Transverse colon (tissue), 4 donors: ENCODE measurements around the gene CHSY3. TPM values are rescaled to one million over a fixed set of nuclear protein-coding genes. Genes with fewer than 3 reads are reported as not detected.

Source experiments
- DNase-seq: peaks from one replicate; pipeline ENCODE4 v3.0.0-alpha.2; 2019
- H3K27ac ChIP-seq, 4 donors: fragments of 200-600 bp; sonication (generic); 2 replicates each; pipeline ENCODE4 v1.5.1; 2016 to 2018; ENCODE audit warnings: inconsistent platforms in 4 of 4
- H3K27me3 ChIP-seq: fragments of 200-600 bp; sonication (generic); 2 replicates; pipeline ENCODE4 v1.5.1; 2017; ENCODE audit warnings: inconsistent platforms
- H3K36me3 ChIP-seq, 4 donors: fragments of 200-600 bp; sonication (generic); 2 replicates each; pipeline ENCODE4 v1.5.1; 2017 to 2019; ENCODE audit warnings: inconsistent platforms in 4 of 4
- H3K4me1 ChIP-seq, 4 donors: fragments of 200-600 bp; sonication (generic); 2 replicates each; pipeline ENCODE4 v1.5.1; 2017 to 2020; ENCODE audit warnings: inconsistent platforms in 4 of 4
- H3K4me3 ChIP-seq, 4 donors: fragments of 200-600 bp; sonication (generic); 1 replicate in 1 of 4; 2 replicates in 3 of 4; pipeline versions ENCODE4 v1.5.1 to v1.6.1; 2017 to 2019; ENCODE audit warnings: inconsistent platforms in 4 of 4
- H3K9me3 ChIP-seq, 2 donors: fragments of 200-600 bp; sonication (generic); 2 replicates each; pipeline ENCODE4 v1.5.1; 2017 to 2019; ENCODE audit warnings: inconsistent platforms in 2 of 2
- CTCF ChIP-seq, 5 experiments: fragments of 200-600 bp in 3 of 5; fragments of 450-650 bp in 2 of 5; sonication (generic) in 3 of 5; IDR thresholded peaks; 1 replicate in 2 of 5; 2 replicates in 3 of 5; pipeline ENCODE4 v1.5.1; 2016 to 2017; ENCODE audit warnings: antibody characterized with exemption in 5 of 5, inconsistent platforms in 3 of 5, mild to moderate bottlenecking in 2 of 5, moderate library complexity in 1 of 5
- EP300 ChIP-seq: sonication (generic); formaldehyde crosslinking; IDR thresholded peaks from one replicate; pipeline ENCODE4 v1.6.1; 2017; ENCODE audit warnings: antibody characterized with exemption, low read depth
- POLR2A ChIP-seq: fragments of 450-650 bp; IDR thresholded peaks from one replicate; pipeline ENCODE4 v1.6.1; 2016; ENCODE audit warnings: antibody characterized with exemption, mild to moderate bottlenecking, moderate library complexity
- POLR2AphosphoS5 ChIP-seq, 3 donors: sonication (generic); formaldehyde crosslinking; IDR thresholded peaks; one replicate each; pipeline ENCODE4 v1.6.1; 2016; ENCODE audit warnings: antibody characterized with exemption in 3 of 3
- WGBS, 2 donors: methylation state at CpG; one replicate each; pipeline ENCODE4 v1.1.5; 2018; ENCODE audit warnings: low coverage in 1 of 2; 5-methylcytosine and 5-hydroxymethylcytosine counted together
- in situ Hi-C, 4 donors: fragments of 200-750 bp; cut with MboI; loops; one replicate each; pipeline versions ENCODE4 v1.15.0 to v1.15.1; 2017; ENCODE audit warnings: low sequenced_read_pairs in 3 of 4, low pct_ligation_motif_present in 1 of 4, low pct_unique_long_range_greater_than_20kb in 1 of 4
- intact Hi-C: fragments of 100-400 bp; cut with DNase I; formaldehyde crosslinking; loops from one replicate; pipeline ENCODE4 v1.15.1; 2023; ENCODE audit warnings: low total_unique reads
- total RNA-seq, 4 donors: library from RNA; depleted of rRNA; stranded (reverse); fragments of >200 nt; gene quantifications; one replicate each; pipeline ENCODE4 v1.1.0, GENCODE V29; 2016

CHSY3 gene
- total RNA-seq, 4 donors from 2014 or later: 0.27 to 0.79 (median 0.49) TPM

- Histone ChIP-seq H3K9me3 (no peaks in the 10 kb centered on the region), H3K27me3 (no peaks in the 10 kb centered on the region), H3K4me3 (no peak overlapping the region), H3K27ac (no peak overlapping the region), H3K4me1 (no peaks in the 10 kb centered on the region), H3K36me3 (no peaks in the 10 kb centered on the region)
- no peak for DNase-seq
- no peak for TF ChIP-seq EP300
- no peak for TF ChIP-seq POLR2AphosphoS5 (IDR thresholded peaks at IDR 0.05)
- TF ChIP-seq POLR2A: no peak
- TF ChIP-seq CTCF (IDR thresholded peaks at IDR 0.05): no peak
- 88 to 97% methylated on average over 1 of the region's 1 CpG for WGBS, 2 donors
- intact Hi-C loops: no loop called here
- in situ Hi-C loops: no loop called here
Measured at GRCh38 chr5:130126746-130127145, 222.5 kb downstream of the CHSY3 start.

- H3K9me3 ChIP-seq: no peaks in the 10 kb centered on the region
- TF ChIP-seq EP300: no peak
- no peak for TF ChIP-seq CTCF (IDR thresholded peaks at IDR 0.05)
- TF ChIP-seq POLR2A: no peak
- TF ChIP-seq POLR2AphosphoS5 (IDR thresholded peaks at IDR 0.05): no peak
- peaks cover 0 to 12% (median 0%) of the 10 kb centered on the region in 4 donors for H3K4me1 ChIP-seq
- H3K27me3 ChIP-seq: no peaks in the 10 kb centered on the region
- H3K27ac ChIP-seq: peak overlapping the region in 2 of 4 donors; percentile 19 to 51
- in situ Hi-C loops (no loop called here), intact Hi-C loops (no loop called here)
- 63 to 75% methylated on average over 2 of the region's 2 CpGs for WGBS, 2 donors
- H3K4me3 ChIP-seq: no peak overlapping the region
- H3K36me3 ChIP-seq: no peaks in the 10 kb centered on the region
- no peak for DNase-seq
Measured at GRCh38 chr5:130135506-130135905, 231.2 kb downstream of the CHSY3 start.

GRCh38 chr5:130136300-130136699 is 232.0 kb downstream of the CHSY3 start:
- intact Hi-C loops: no loop called here
- no peak for DNase-seq

GRCh38 chr5:130137681-130138080 is 233.4 kb downstream of the CHSY3 start:
- TF ChIP-seq EP300 (no peak), POLR2A (no peak), CTCF (IDR thresholded peaks at IDR 0.05) (no peak), POLR2AphosphoS5 (IDR thresholded peaks at IDR 0.05) (no peak)
- in situ Hi-C loops (no loop called here), intact Hi-C loops (no loop called here)
- Histone ChIP-seq H3K27ac (no peak overlapping the region), H3K4me1 (peaks cover 0 to 12% (median 0%) of the 10 kb centered on the region in 4 donors), H3K27me3 (no peaks in the 10 kb centered on the region), H3K36me3 (no peaks in the 10 kb centered on the region), H3K9me3 (no peaks in the 10 kb centered on the region), H3K4me3 (no peak overlapping the region)
- DNase-seq: no peak
- 16 to 36% methylated on average over 1 of the region's 1 CpG for WGBS, 2 donors

More at GRCh38 chr5:130136300-130136699, 232.0 kb downstream of the CHSY3 start:
- TF ChIP-seq EP300 (no peak), CTCF (IDR thresholded peaks at IDR 0.05) (no peak), POLR2A (no peak), POLR2AphosphoS5 (IDR thresholded peaks at IDR 0.05) (no peak)
- no peak overlapping the region for H3K4me3 ChIP-seq
- H3K27me3 ChIP-seq: no peaks in the 10 kb centered on the region
- H3K27ac ChIP-seq: peak overlapping the region in 2 of 4 donors; percentile 19 to 51
- H3K4me1 ChIP-seq: peaks cover 0 to 12% (median 0%) of the 10 kb centered on the region in 4 donors
- no peaks in the 10 kb centered on the region for H3K36me3 ChIP-seq
- no peaks in the 10 kb centered on the region for H3K9me3 ChIP-seq
- in situ Hi-C loops: no loop called here
